Spinal cord (tissue), 10 donors: ENCODE measurements around the gene PSME3IP1. TPM values are rescaled to one million over a fixed set of nuclear protein-coding genes. Genes with fewer than 3 reads are reported as not detected.
A peak's percentile ranks its signal among the peaks of the same experiment; 100 is the strongest.

Experiments used
- DNase-seq, 6 donors: peaks; one replicate each; pipeline versions ENCODE4 v3.0.0 to v3.0.0-alpha.2; 2013 to 2015; ENCODE audit warnings: low spot score in 6 of 6, low read depth in 4 of 6
- H3K27ac ChIP-seq: one replicate; pipeline ENCODE4 v1.5.1; 2013; ENCODE audit warnings: low read depth, low read length, control low read depth
- H3K27me3 ChIP-seq: one replicate; pipeline ENCODE4 v1.6.1; 2013; ENCODE audit warnings: low read length; ENCODE audit not compliant: control insufficient read depth, insufficient read depth
- H3K36me3 ChIP-seq: one replicate; pipeline ENCODE4 v1.6.1; 2013; ENCODE audit warnings: low read length; ENCODE audit not compliant: control insufficient read depth, insufficient read depth
- H3K4me1 ChIP-seq: one replicate; pipeline ENCODE4 v1.6.1; 2013; ENCODE audit warnings: low read length; ENCODE audit not compliant: control insufficient read depth, insufficient read depth
- H3K4me3 ChIP-seq: one replicate; pipeline ENCODE4 v1.5.1; 2013; ENCODE audit warnings: low read depth, low read length, control low read depth
- H3K9me3 ChIP-seq: one replicate; pipeline ENCODE4 v1.6.1; 2013; ENCODE audit warnings: low read length; ENCODE audit not compliant: control insufficient read depth, insufficient read depth
- WGBS: methylation state at CpG from one replicate; pipeline ENCODE4 v1.1.5; 2013; ENCODE audit warnings: missing lambda C conversion rate; ENCODE audit not compliant: insufficient coverage; 5-methylcytosine and 5-hydroxymethylcytosine counted together
- polyA plus RNA-seq, 2 donors: library from polyadenylated mRNA; unstranded; fragments of 120-200 nt; gene quantifications; one replicate each; pipeline ENCODE4 v1.2.1, GENCODE V29; 2013; ENCODE audit not compliant: insufficient read length in 2 of 2
- total RNA-seq, 2 donors: library from RNA; depleted of rRNA in 1 of 2; stranded (reverse); fragments of 120-200 nt in 1 of 2; fragments of >200 nt in 1 of 2; gene quantifications; one replicate each; pipeline versions ENCODE4 v1.2.3 to v1.2.4, GENCODE V29; 2013 to 2014
- donor health status: healthy.

PSME3IP1 gene
- total and polyA plus RNA-seq, 4 donors = 70.7 to 172 (median 123) TPM

GRCh38 chr16:57175896-57176295 is 9.9 kb downstream of the PSME3IP1 start:
- Histone ChIP-seq H3K9me3 (no peaks in the 10 kb centered on the region), H3K27ac (no peak overlapping the region), H3K36me3 (peaks cover 14% of the 10 kb centered on the region), H3K27me3 (no peaks in the 10 kb centered on the region), H3K4me1 (no peaks in the 10 kb centered on the region), H3K4me3 (no peak overlapping the region)
- peak in 1 of 6 donors; percentile 44 for DNase-seq
- WGBS = 65% methylated on average over 2 of the region's 5 CpGs

DNA sequence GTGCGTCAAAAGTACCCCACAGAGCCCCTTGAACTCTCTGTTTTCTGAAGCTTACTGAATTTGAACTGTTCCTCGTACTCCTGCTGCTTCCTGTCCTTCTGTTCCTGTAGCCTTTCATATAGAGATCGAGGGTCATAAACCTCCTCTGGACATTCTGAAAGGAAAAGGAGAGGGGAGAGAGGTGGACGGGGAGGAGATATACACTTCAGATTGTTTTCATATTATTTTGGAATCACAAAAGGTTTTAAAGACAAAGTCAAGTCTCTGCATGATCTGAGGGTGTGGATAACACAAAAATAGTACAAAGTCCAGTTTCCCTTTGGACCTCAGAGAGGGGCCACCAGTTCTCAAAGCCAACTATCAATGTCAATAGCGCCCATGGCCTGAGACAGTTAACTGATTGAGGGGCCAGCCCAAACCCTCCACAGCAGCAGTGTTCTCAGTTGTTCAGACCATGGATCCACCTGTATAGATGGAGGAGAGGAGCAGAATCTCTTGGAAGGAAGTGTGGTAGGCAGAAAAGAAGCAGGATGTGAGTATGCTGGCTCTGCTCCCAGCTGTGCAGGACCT is 13.0 kb downstream of the PSME3IP1 start:
- H3K27ac ChIP-seq = no peak overlapping the region
- H3K27me3 ChIP-seq = no peaks in the 10 kb centered on the region
- no peaks in the 10 kb centered on the region for H3K4me1 ChIP-seq
- H3K36me3 ChIP-seq = peaks cover 21% of the 10 kb centered on the region
- H3K4me3 ChIP-seq = no peak overlapping the region
- WGBS = 60% methylated on average over 1 of the region's 5 CpGs
- DNase-seq = no peak
- no peaks in the 10 kb centered on the region for H3K9me3 ChIP-seq

DNA sequence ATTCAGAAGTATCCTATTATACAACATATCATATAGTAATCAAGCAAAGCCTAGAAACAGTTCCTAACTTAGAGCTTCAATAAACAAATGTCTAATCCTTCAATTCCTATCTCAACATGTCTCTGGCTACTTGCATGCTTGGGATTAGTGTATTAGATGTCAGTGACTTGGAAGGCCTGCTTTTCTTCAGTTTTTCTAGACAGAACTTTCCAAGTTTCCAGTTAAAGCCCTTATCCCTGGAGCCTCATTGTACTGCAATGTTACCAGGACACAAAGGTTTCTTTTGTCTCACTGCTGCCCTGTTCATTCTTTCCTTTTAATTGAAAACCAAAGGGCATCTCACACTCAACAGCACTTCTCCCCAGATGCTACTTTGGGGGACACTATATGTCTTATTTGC is 16.5 kb downstream of the PSME3IP1 start:
- H3K9me3 ChIP-seq = no peaks in the 10 kb centered on the region
- H3K27me3 ChIP-seq = no peaks in the 10 kb centered on the region
- peaks cover 29% of the 10 kb centered on the region for H3K36me3 ChIP-seq
- no peak overlapping the region for H3K4me3 ChIP-seq
- peak in 1 of 6 donors; percentile 23 for DNase-seq
- peak overlapping the region; percentile 49 for H3K27ac ChIP-seq
- no peaks in the 10 kb centered on the region for H3K4me1 ChIP-seq

DNA sequence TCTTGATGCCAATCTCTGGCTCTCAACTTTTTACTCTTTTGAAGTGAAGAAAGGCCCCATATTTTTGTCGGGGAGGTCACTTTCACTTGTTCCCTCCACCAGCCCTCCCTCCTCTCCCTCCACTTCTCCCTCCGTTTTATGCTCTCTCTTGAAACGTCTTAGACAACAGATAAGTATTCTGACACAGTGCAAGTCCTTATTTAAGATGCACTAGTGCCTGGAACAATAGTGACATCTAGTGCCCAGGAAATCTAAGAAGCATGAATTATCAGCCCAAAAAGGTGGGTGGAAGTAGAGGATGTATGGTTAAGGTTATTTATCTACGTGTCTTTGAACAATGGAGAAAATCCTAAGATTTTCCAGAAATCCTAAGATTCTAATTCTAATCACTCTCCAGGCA is 17.9 kb downstream of the PSME3IP1 start:
- Histone ChIP-seq H3K4me3 (no peak overlapping the region), H3K27me3 (no peaks in the 10 kb centered on the region), H3K9me3 (no peaks in the 10 kb centered on the region), H3K27ac (no peak overlapping the region), H3K4me1 (no peaks in the 10 kb centered on the region), H3K36me3 (peaks cover 24% of the 10 kb centered on the region)
- peak in 3 of 6 donors; percentile 61 to 94 (median 89) for DNase-seq
- 8% methylated on average over 2 of the region's 4 CpGs for WGBS

- DNase-seq = no peak
- no peak overlapping the region for H3K27ac ChIP-seq
- H3K9me3 ChIP-seq = no peaks in the 10 kb centered on the region
- H3K36me3 ChIP-seq = peaks cover 25% of the 10 kb centered on the region
- no peak overlapping the region for H3K4me3 ChIP-seq
- no CpG with 5 or more reads among the region's 3 CpGs for WGBS
- no peaks in the 10 kb centered on the region for H3K4me1 ChIP-seq
- no peaks in the 10 kb centered on the region for H3K27me3 ChIP-seq
Measured at GRCh38 chr16:57167538-57167937, 18.3 kb downstream of the PSME3IP1 start.

DNA sequence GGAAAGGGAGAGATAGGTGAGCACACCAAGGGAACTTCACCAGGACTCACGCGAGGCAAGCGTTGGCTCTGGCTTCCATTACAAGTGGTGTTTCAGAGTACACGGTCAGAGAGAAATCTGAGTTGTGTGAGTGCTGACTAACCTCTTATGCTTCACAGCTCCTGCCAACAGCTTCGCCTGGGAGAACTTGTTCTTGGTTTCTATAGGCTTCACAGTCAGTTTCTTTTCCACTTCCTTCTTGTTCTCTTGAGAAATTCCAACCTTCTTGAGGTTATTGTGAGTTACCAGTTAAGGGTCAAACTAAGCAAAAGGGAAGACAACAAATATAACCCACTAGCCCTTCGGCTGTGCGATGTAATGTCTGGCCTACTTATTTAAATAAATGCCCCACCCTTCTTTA is 18.9 kb downstream of the PSME3IP1 start:
- H3K9me3 ChIP-seq = no peaks in the 10 kb centered on the region
- no peak overlapping the region for H3K4me3 ChIP-seq
- H3K27ac ChIP-seq = peak overlapping the region; percentile 29
- peaks cover 29% of the 10 kb centered on the region for H3K36me3 ChIP-seq
- no peak for DNase-seq
- H3K4me1 ChIP-seq = no peaks in the 10 kb centered on the region
- H3K27me3 ChIP-seq = no peaks in the 10 kb centered on the region
- WGBS = no CpG with 5 or more reads among the region's 7 CpGs

DNA sequence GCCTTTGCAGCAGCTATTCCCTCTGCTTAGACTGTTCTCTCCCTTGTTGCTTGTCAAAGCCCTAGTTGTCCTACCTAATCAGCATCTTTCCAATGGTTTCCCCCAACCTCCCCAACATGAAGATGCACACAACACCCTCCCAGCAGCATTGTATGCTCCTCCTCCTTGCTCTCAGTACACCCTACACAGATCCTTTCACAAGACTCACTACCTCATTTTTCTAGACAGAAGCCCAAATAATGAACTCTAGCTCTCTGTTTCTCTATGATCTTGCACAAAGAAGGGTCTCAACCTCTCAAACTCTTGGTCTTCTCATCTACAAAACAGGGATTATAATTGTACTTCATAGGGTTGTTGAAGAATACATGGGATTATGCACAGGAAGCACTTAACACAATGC is 19.4 kb downstream of the PSME3IP1 start:
- peaks cover 30% of the 10 kb centered on the region for H3K36me3 ChIP-seq
- DNase-seq = no peak
- H3K4me3 ChIP-seq = no peak overlapping the region
- no peaks in the 10 kb centered on the region for H3K9me3 ChIP-seq
- no peaks in the 10 kb centered on the region for H3K27me3 ChIP-seq
- H3K27ac ChIP-seq = peak overlapping the region; percentile 29
- no peaks in the 10 kb centered on the region for H3K4me1 ChIP-seq

DNA sequence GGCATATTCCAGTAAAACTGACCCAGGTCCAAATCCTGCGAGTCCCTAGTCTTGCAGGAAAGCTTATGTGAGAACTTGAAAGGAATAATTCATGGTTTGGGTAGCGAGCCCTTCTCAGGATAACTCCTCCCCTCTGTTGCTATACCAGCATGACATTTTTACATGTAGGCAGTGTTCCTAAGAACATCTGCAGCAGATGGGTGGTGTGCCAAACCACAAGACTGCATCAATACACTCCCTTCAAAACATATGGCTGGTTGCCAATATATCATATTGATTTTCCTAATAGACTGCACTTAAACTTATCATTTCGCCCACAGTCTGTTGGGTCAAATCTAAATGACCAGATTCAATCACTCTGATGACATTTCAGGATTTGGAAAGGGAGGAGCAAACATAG is 19.9 kb downstream of the PSME3IP1 start:
- no peaks in the 10 kb centered on the region for H3K9me3 ChIP-seq
- WGBS = 59% methylated on average over 2 of the region's 3 CpGs
- no peak overlapping the region for H3K4me3 ChIP-seq
- H3K27ac ChIP-seq = no peak overlapping the region
- no peaks in the 10 kb centered on the region for H3K27me3 ChIP-seq
- no peaks in the 10 kb centered on the region for H3K4me1 ChIP-seq
- peak in 1 of 6 donors; percentile 39 for DNase-seq
- H3K36me3 ChIP-seq = peaks cover 29% of the 10 kb centered on the region

DNA sequence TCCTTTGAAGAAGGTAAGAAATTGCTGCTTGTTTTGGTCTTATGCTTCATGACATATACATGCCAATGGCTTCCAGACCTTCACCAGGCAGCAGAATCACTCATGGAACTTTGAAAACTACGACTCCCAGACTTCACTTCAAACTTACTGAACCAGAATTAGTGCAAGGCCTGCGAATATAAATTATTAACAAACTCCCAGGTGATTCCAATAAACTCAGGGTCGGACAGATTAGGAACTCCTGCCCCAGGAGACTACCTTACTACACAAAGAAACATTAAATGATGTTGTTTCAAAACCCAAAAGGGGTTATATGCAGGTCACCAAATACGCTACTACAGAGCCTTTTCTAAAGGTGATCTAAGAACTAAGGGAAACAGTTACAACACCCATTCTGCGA is 20.4 kb downstream of the PSME3IP1 start:
- no peak for DNase-seq
- H3K27ac ChIP-seq = no peak overlapping the region
- peaks cover 25% of the 10 kb centered on the region for H3K36me3 ChIP-seq
- no peaks in the 10 kb centered on the region for H3K27me3 ChIP-seq
- H3K4me3 ChIP-seq = no peak overlapping the region
- H3K9me3 ChIP-seq = no peaks in the 10 kb centered on the region
- 84% methylated on average over 2 of the region's 5 CpGs for WGBS
- no peaks in the 10 kb centered on the region for H3K4me1 ChIP-seq

GRCh38 chr16:57163842-57164241 is 22.0 kb downstream of the PSME3IP1 start:
- no peak for DNase-seq
- 29% methylated on average over 1 of the region's 1 CpG for WGBS
- no peaks in the 10 kb centered on the region for H3K4me1 ChIP-seq
- no peaks in the 10 kb centered on the region for H3K9me3 ChIP-seq
- peaks cover 25% of the 10 kb centered on the region for H3K36me3 ChIP-seq
- no peak overlapping the region for H3K4me3 ChIP-seq
- H3K27me3 ChIP-seq = no peaks in the 10 kb centered on the region
- no peak overlapping the region for H3K27ac ChIP-seq
